K562 (cell line): ENCODE measurements around the gene EHD2. TPM values are rescaled to one million over a fixed set of nuclear protein-coding genes. Genes with fewer than 3 reads are reported as not detected.
A peak's percentile ranks its signal among the peaks of the same experiment; 100 is the strongest.

ENCODE experiments used
- BACH1 ChIP-seq: fragments of 200-800 bp; sonication (Bioruptor generic); IDR thresholded peaks from 2 replicates; pipeline ENCODE4 v1.6.1; 2016; ENCODE audit warnings: missing genetic modification characterization, missing compliant biosample characterization
- BDP1 ChIP-seq: IDR thresholded peaks from 3 replicates; pipeline ENCODE4 v1.6.1; 2011; ENCODE audit not compliant: insufficient read length, insufficient read depth
- C11orf30 ChIP-seq: fragments of 450-650 bp; IDR thresholded peaks from 2 replicates; pipeline ENCODE4 v1.6.1; 2016; ENCODE audit warnings: low read depth, mild to moderate bottlenecking
- HBP1 ChIP-seq: fragments of 450-650 bp; formaldehyde crosslinking; IDR thresholded peaks from 2 replicates; pipeline ENCODE4 v1.4.0; 2022; ENCODE audit warnings: missing genetic modification characterization
- HOXB6 ChIP-seq: fragments of 250-450 bp; sonication (Bioruptor Pico); IDR thresholded peaks from 2 replicates; pipeline ENCODE4 v1.5.1; 2022; ENCODE audit warnings: mild to moderate bottlenecking, borderline replicate concordance
- ILF3 ChIP-seq: fragments of 450-650 bp; IDR thresholded peaks from 2 replicates; pipeline ENCODE4 v1.6.1; 2018; ENCODE audit warnings: antibody characterized with exemption, mild to moderate bottlenecking, moderate library complexity, borderline replicate concordance
- JUNB ChIP-seq: fragments of 450-650 bp; formaldehyde crosslinking; conservative IDR thresholded peaks from 2 replicates; pipeline ENCODE4 v1.4.0; 2020; ENCODE audit warnings: mild to moderate bottlenecking
- MCM2 ChIP-seq: fragments of 450-650 bp; IDR thresholded peaks from 2 replicates; pipeline ENCODE4 v1.6.1; 2017; ENCODE audit warnings: low read depth, mild to moderate bottlenecking
- MTF1 ChIP-seq: fragments of 250-450 bp; sonication (Bioruptor Pico); IDR thresholded peaks from 2 replicates; pipeline ENCODE4 v1.9.0; 2021; ENCODE audit warnings: moderate library complexity, mild to moderate bottlenecking, inconsistent platforms, borderline replicate concordance
- NELFE ChIP-seq: IDR thresholded peaks from 2 replicates; pipeline ENCODE4 v1.6.1; 2011; ENCODE audit warnings: mild to moderate bottlenecking; ENCODE audit not compliant: insufficient read depth, insufficient read length
- NR2C2 ChIP-seq, 2 experiments: fragments of 200-800 bp in 1 of 2; sonication (Bioruptor generic) in 1 of 2; sonication (generic) in 1 of 2; formaldehyde crosslinking in 1 of 2; IDR thresholded peaks; 2 replicates each; pipeline versions ENCODE4 v1.6.1 to v1.8.0; 2016 to 2022; ENCODE audit warnings: mild to moderate bottlenecking in 1 of 2, missing compliant biosample characterization in 1 of 2, missing genetic modification characterization in 1 of 2, missing genetic modification reagents in 1 of 2
- POLR3A ChIP-seq: IDR thresholded peaks from 2 replicates; pipeline ENCODE4 v1.6.1; 2011; ENCODE audit warnings: borderline replicate concordance, mild to moderate bottlenecking, moderate library complexity; ENCODE audit not compliant: insufficient read length, insufficient read depth; ENCODE audit errors: extremely low read depth
- PPARD ChIP-seq: fragments of 250-450 bp; sonication (Bioruptor Pico); IDR thresholded peaks from 2 replicates; pipeline ENCODE4 v1.8.0; 2022; ENCODE audit warnings: inconsistent platforms, mild to moderate bottlenecking, moderate library complexity
- PRMT5 ChIP-seq: sonication (generic); formaldehyde crosslinking; IDR thresholded peaks from 2 replicates; pipeline ENCODE4 v1.5.0; 2020; ENCODE audit warnings: missing genetic modification reagents
- PTBP1 ChIP-seq: fragments of 200-400 bp; formaldehyde crosslinking; IDR thresholded peaks from 2 replicates; pipeline ENCODE4 v1.6.1; 2017; ENCODE audit warnings: low read depth, low read length
- SMARCE1 ChIP-seq: fragments of 450-650 bp; IDR thresholded peaks from 2 replicates; pipeline ENCODE4 v1.7.1; 2016; ENCODE audit warnings: mild to moderate bottlenecking
- SP1 ChIP-seq: sonication (generic); formaldehyde crosslinking; IDR thresholded peaks from 2 replicates; pipeline ENCODE4 v1.8.1; 2022; ENCODE audit warnings: mild to moderate bottlenecking, missing genetic modification reagents
- SUPT5H ChIP-seq: fragments of 450-650 bp; IDR thresholded peaks from 2 replicates; pipeline ENCODE4 v1.6.1; 2016
- TSC22D4 ChIP-seq: fragments of 450-650 bp; IDR thresholded peaks from 2 replicates; pipeline ENCODE4 v1.6.1; 2016; ENCODE audit warnings: missing genetic modification characterization, missing biosample characterization, control low read depth
- ZMIZ1 ChIP-seq, 2 experiments: fragments of 150-350 bp in 1 of 2; IDR thresholded peaks; 2 replicates each; pipeline ENCODE4 v1.6.1; 2012 to 2016; ENCODE audit warnings: low read depth in 2 of 2, low read length in 2 of 2, mild to moderate bottlenecking in 1 of 2, moderate library complexity in 1 of 2
- ZNF263 ChIP-seq: sonication (generic); formaldehyde crosslinking; IDR thresholded peaks from 2 replicates; pipeline ENCODE4 v1.8.0; 2022; ENCODE audit warnings: mild to moderate bottlenecking, missing genetic modification reagents, borderline replicate concordance
- ZNF408 ChIP-seq: fragments of 250-450 bp; sonication (Bioruptor Pico); IDR thresholded peaks from 2 replicates; pipeline ENCODE4 v1.4.0; 2020; ENCODE audit warnings: low read depth, mild to moderate bottlenecking, moderate library complexity
- ZNF57 ChIP-seq: fragments of 450-650 bp; formaldehyde crosslinking; IDR thresholded peaks from 2 replicates; pipeline ENCODE4 v1.4.0; 2020; ENCODE audit warnings: mild to moderate bottlenecking, moderate library complexity
- polyA plus RNA-seq, 8 experiments: library from polyadenylated mRNA; depleted of rRNA in 4 of 8; stranded (reverse) in 5 of 8; unstranded in 3 of 8; fragments of >200 nt; fragmentation: Nextera tagmentation in 2 of 8; fragmentation: Illumina TruSeq in 1 of 8; extraction: Ambion mirVana in 2 of 8; extraction: Trizol in 1 of 8; gene quantifications; 2 replicates each; pipeline versions ENCODE4 v1.2.1 to v1.2.3, GENCODE V29; 2011 to 2014; ENCODE audit warnings: inconsistent platforms in 1 of 8, missing spikeins in 1 of 8
- total RNA-seq, 7 experiments: library from RNA; depleted of rRNA in 6 of 7; stranded (reverse); fragments of >200 nt in 6 of 7; fragmentation: Illumina TruSeq in 2 of 7; extraction: Trizol in 2 of 7; gene quantifications; 2 replicates each; pipeline versions ENCODE4 v1.2.1 to v1.2.3, GENCODE V29; 2011 to 2021; ENCODE audit warnings: low replicate concordance in 1 of 7

Gene EHD2
- total and polyA plus RNA-seq, 9 of the 15 experiments (the other 6 are each of a cell fraction or from before 2014, with no cell fraction given): 1.7 to 32.2 (median 3.0) TPM

- TF ChIP-seq PPARD (CRISPR knock-in tag) (no peak), NELFE (no peak), ZNF408 (CRISPR knock-in tag) (no peak), MCM2 (no peak), ZMIZ1 (IDR thresholded peaks at IDR 0.05; ENCODE audit: low read depth in 2 of 2, low read length in 2 of 2) (peak; percentile 13 to 82; a peak in 1 of 4 replicates), C11orf30 (no peak), SUPT5H (peak; percentile 39; the same call in 1 of the 2 replicates), BDP1 (no peak), ZNF263 (CRISPR knock-in tag) (0 out of 2 replicates have a peak, but pooled peaks have one; percentile 44), SP1 (CRISPR knock-in tag) (peak; percentile 42; the same call in 1 of the 2 replicates), ZNF57 (CRISPR knock-in tag) (no peak), BACH1 (tag) (no peak), MTF1 (CRISPR knock-in tag) (no peak), POLR3A (no peak), JUNB (no peak), PTBP1 (peak; percentile 88), HBP1 (CRISPR knock-in tag) (no peak), SMARCE1 (peak; percentile 87), NR2C2 (CRISPR knock-in tag; IDR thresholded peaks at IDR 0.05) (no peak), NR2C2 (tag; IDR thresholded peaks at IDR 0.05) (no peak), PRMT5 (CRISPR knock-in tag) (no peak), TSC22D4 (tag) (no peak), ILF3 (no peak), HOXB6 (CRISPR knock-in tag) (no peak)
These were observed 16.7 kb downstream of the EHD2 start (continued) for GRCh38 chr19:47729799-47730520.
